H9 (cell line): ENCODE measurements around the gene MAML1. TPM values are rescaled to one million over a fixed set of nuclear protein-coding genes. Genes with fewer than 3 reads are reported as not detected.

Experiments
- DNase-seq: peaks from one replicate; pipeline ENCODE4 v3.0.0-alpha.2; 2017
- H2AFZ ChIP-seq: one replicate; pipeline ENCODE4 v1.6.1; 2013; ENCODE audit warnings: mild to moderate bottlenecking, low read length, control low read depth, moderate library complexity
- H2AK5ac ChIP-seq: 2 replicates; pipeline ENCODE4 v1.6.1; 2013; ENCODE audit warnings: low read length, control low read depth, mixed read lengths; ENCODE audit not compliant: insufficient read length
- H2BK120ac ChIP-seq: one replicate; pipeline ENCODE4 v1.6.1; 2013; ENCODE audit warnings: low read depth, mild to moderate bottlenecking, low read length, control low read depth, inconsistent platforms; ENCODE audit not compliant: poor library complexity, severe bottlenecking
- H2BK12ac ChIP-seq: 2 replicates; pipeline ENCODE4 v1.6.1; 2013; ENCODE audit warnings: low read length, control low read depth, mixed read lengths, low read depth; ENCODE audit not compliant: insufficient read length
- H2BK15ac ChIP-seq: 2 replicates; pipeline ENCODE4 v1.6.1; 2013; ENCODE audit warnings: low read depth, low read length, control low read depth
- H2BK20ac ChIP-seq: one replicate; pipeline ENCODE4 v1.6.1; 2013; ENCODE audit warnings: low read depth, mild to moderate bottlenecking, low read length, control low read depth, inconsistent platforms; ENCODE audit not compliant: poor library complexity, severe bottlenecking
- H2BK5ac ChIP-seq: 2 replicates; pipeline ENCODE4 v1.6.1; 2013; ENCODE audit warnings: low read length, control low read depth, mixed read lengths; ENCODE audit not compliant: insufficient read length
- H3K14ac ChIP-seq: 2 replicates; pipeline ENCODE4 v1.6.1; 2013; ENCODE audit warnings: low read length, control low read depth; ENCODE audit not compliant: insufficient read depth
- H3K18ac ChIP-seq: 2 replicates; pipeline ENCODE4 v1.6.1; 2013; ENCODE audit warnings: low read depth, mild to moderate bottlenecking, mixed read lengths, low read length, control low read depth; ENCODE audit not compliant: insufficient read length
- H3K23ac ChIP-seq: 2 replicates; pipeline ENCODE4 v1.6.1; 2013; ENCODE audit warnings: low read length, control low read depth, mixed read lengths, low read depth; ENCODE audit not compliant: insufficient read length
- H3K23me2 ChIP-seq: 2 replicates; pipeline ENCODE4 v1.6.1; 2013; ENCODE audit warnings: low read depth, mild to moderate bottlenecking, mixed read lengths, low read length, control low read depth; ENCODE audit not compliant: insufficient read length, poor library complexity, severe bottlenecking
- H3K27ac ChIP-seq: 2 replicates; pipeline ENCODE4 v1.5.1; 2013; ENCODE audit warnings: low read length, control low read depth, mixed read lengths, low read depth; ENCODE audit not compliant: insufficient read length
- H3K27me3 ChIP-seq: 2 replicates; pipeline ENCODE4 v1.6.1; 2013; ENCODE audit warnings: low read length, control low read depth, inconsistent platforms; ENCODE audit not compliant: insufficient read depth
- H3K4ac ChIP-seq: 2 replicates; pipeline ENCODE4 v1.6.1; 2013; ENCODE audit warnings: low read depth, mild to moderate bottlenecking, control low read depth, inconsistent platforms, low read length, moderate library complexity
- H3K4me1 ChIP-seq: 2 replicates; pipeline ENCODE4 v1.6.1; 2013; ENCODE audit warnings: low read length, control low read depth, inconsistent platforms; ENCODE audit not compliant: insufficient read depth
- H3K4me2 ChIP-seq: 2 replicates; pipeline ENCODE4 v1.6.1; 2013; ENCODE audit warnings: low read length, control low read depth, mixed read lengths; ENCODE audit not compliant: insufficient read length, insufficient read depth
- H3K56ac ChIP-seq: 2 replicates; pipeline ENCODE4 v1.6.1; 2013; ENCODE audit warnings: low read depth, mild to moderate bottlenecking, mixed read lengths, low read length, control low read depth; ENCODE audit not compliant: insufficient read length
- H3K79me1 ChIP-seq: 2 replicates; pipeline ENCODE4 v1.6.1; 2013; ENCODE audit warnings: low read depth, mild to moderate bottlenecking, moderate library complexity, low read length, control low read depth, inconsistent platforms; ENCODE audit not compliant: insufficient read depth, poor library complexity, severe bottlenecking
- H3K79me2 ChIP-seq: 2 replicates; pipeline ENCODE4 v1.6.1; 2013; ENCODE audit warnings: low read length, control low read depth, inconsistent platforms; ENCODE audit not compliant: insufficient read depth
- H3K9ac ChIP-seq: 2 replicates; pipeline ENCODE4 v1.6.1; 2013; ENCODE audit warnings: low read length, control low read depth, mixed read lengths; ENCODE audit not compliant: insufficient read length; ENCODE audit errors: extremely low read depth
- H3K9me3 ChIP-seq: one replicate; pipeline ENCODE4 v1.6.1; 2013; ENCODE audit warnings: low read depth, low read length, inconsistent platforms; ENCODE audit not compliant: control insufficient read depth
- H3T11ph ChIP-seq: one replicate; pipeline ENCODE4 v1.6.1; 2013; ENCODE audit warnings: mild to moderate bottlenecking, low read length, control low read depth, inconsistent platforms
- H4K20me1 ChIP-seq: one replicate; pipeline ENCODE4 v1.6.1; 2013; ENCODE audit not compliant: control insufficient read depth, insufficient read length, insufficient read depth
- H4K5ac ChIP-seq: 2 replicates; pipeline ENCODE4 v1.6.1; 2013; ENCODE audit warnings: low read depth, mild to moderate bottlenecking, mixed read lengths, low read length, control low read depth; ENCODE audit not compliant: insufficient read length
- H4K8ac ChIP-seq: replicated peaks from 2 replicates; pipeline ENCODE4 v1.6.1; 2013; ENCODE audit warnings: low read length, control low read depth, mixed read lengths, low read depth; ENCODE audit not compliant: insufficient read length
- H4K91ac ChIP-seq: 2 replicates; pipeline ENCODE4 v1.6.1; 2013; ENCODE audit warnings: low read depth, mild to moderate bottlenecking, moderate library complexity, mixed read lengths, low read length, control low read depth; ENCODE audit not compliant: insufficient read length
- H3K27ac Mint-ChIP-seq, 3 experiments: 2 replicates in 2 of 3; 3 replicates in 1 of 3; pipeline ENCODE4 v1.8.0; 2020 to 2021; ENCODE audit warnings: mixed read lengths in 3 of 3, mild to moderate bottlenecking in 1 of 3, moderate library complexity in 1 of 3
- H3K27me3 Mint-ChIP-seq: 2 replicates; pipeline ENCODE4 v1.8.0; 2021; ENCODE audit warnings: low read depth, mild to moderate bottlenecking, moderate library complexity, mixed read lengths
- H3K36me3 Mint-ChIP-seq, 3 experiments: 2 replicates in 2 of 3; 3 replicates in 1 of 3; pipeline ENCODE4 v1.8.0; 2020 to 2021; ENCODE audit warnings: low read depth in 3 of 3, mixed read lengths in 3 of 3; ENCODE audit not compliant: insufficient read depth in 1 of 3
- H3K4me1 Mint-ChIP-seq, 2 experiments: 2 replicates each; pipeline ENCODE4 v1.8.0; 2020; ENCODE audit warnings: mixed read lengths in 2 of 2
- H3K4me3 Mint-ChIP-seq, 2 experiments: 2 replicates in 1 of 2; 3 replicates in 1 of 2; pipeline ENCODE4 v1.8.0; 2020 to 2021; ENCODE audit warnings: mild to moderate bottlenecking in 2 of 2, mixed read lengths in 2 of 2, moderate library complexity in 1 of 2
- H3K9me3 Mint-ChIP-seq, 2 experiments: 2 replicates in 1 of 2; 3 replicates in 1 of 2; pipeline ENCODE4 v1.8.0; 2020; ENCODE audit warnings: mild to moderate bottlenecking in 2 of 2, mixed read lengths in 2 of 2, moderate library complexity in 1 of 2
- CTCF ChIP-seq: fragments of 200-600 bp; sonication (generic); conservative IDR thresholded peaks from 3 replicates; pipeline ENCODE4 v1.8.0; 2021; ENCODE audit warnings: antibody characterized with exemption, mild to moderate bottlenecking
- WGBS: extraction: QIAGEN DNeasy Blood & Tissue Kit; methylation state at CpG from one replicate; pipeline ENCODE4 v1.1.7; 2013; ENCODE audit warnings: missing lambda C conversion rate, low lambda C conversion rate, mixed read lengths; ENCODE audit not compliant: insufficient read length; ENCODE audit errors: extremely low coverage; 5-methylcytosine and 5-hydroxymethylcytosine counted together
- total RNA-seq: library from RNA; stranded (reverse); gene quantifications from 2 replicates; pipeline ENCODE4 v1.2.1, GENCODE V29; 2021

MAML1 gene
- total RNA-seq, 1 experiment from 2014 or later: 50.8 TPM

DNA sequence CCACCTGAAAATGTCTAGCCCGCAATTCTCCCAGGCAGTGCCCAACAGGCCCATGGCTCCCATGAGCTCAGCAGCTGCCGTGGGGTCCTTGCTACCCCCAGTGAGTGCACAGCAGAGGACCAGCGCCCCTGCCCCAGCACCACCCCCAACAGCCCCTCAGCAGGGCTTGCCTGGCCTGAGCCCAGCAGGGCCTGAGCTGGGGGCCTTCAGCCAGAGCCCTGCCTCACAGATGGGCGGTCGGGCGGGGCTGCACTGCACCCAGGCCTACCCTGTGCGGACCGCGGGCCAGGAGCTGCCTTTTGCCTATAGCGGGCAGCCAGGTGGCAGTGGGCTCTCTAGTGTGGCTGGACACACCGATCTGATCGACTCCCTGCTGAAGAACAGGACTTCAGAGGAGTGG, 41.8 kb downstream of the MAML1 start:
- H3K56ac ChIP-seq: no peak overlapping the region
- no peaks in the 10 kb centered on the region for H3K4me1 Mint-ChIP-seq
- TF ChIP-seq CTCF: no peak
- no peaks in the 10 kb centered on the region for H3K9me3 Mint-ChIP-seq
- no peaks in the 10 kb centered on the region for H3K9me3 ChIP-seq
- H2BK15ac ChIP-seq: no peak overlapping the region
- H3K9ac ChIP-seq: no peak overlapping the region
- H3K79me2 ChIP-seq: no peaks in the 10 kb centered on the region
- no peaks in the 10 kb centered on the region for H3K4me1 ChIP-seq
- H3K79me1 ChIP-seq: no peaks in the 10 kb centered on the region
- no peak overlapping the region for H3K4me3 Mint-ChIP-seq
- no peak overlapping the region for H3K14ac ChIP-seq
- H3K36me3 Mint-ChIP-seq: peaks cover 44 to 85% (median 73%) of the 10 kb centered on the region in 3 experiments
- H2BK20ac ChIP-seq: no peak overlapping the region
- no peak overlapping the region for H3K18ac ChIP-seq
- no peak overlapping the region for H2BK12ac ChIP-seq
- WGBS: no CpG with 5 or more reads among the region's 12 CpGs
- no peak overlapping the region for H2BK120ac ChIP-seq
- no peak overlapping the region for H2AK5ac ChIP-seq
- H2BK5ac ChIP-seq: no peak overlapping the region
- H4K5ac ChIP-seq: no peak overlapping the region
- no peaks in the 10 kb centered on the region for H3K23me2 ChIP-seq
- no peak overlapping the region for H3T11ph ChIP-seq
- H4K20me1 ChIP-seq: peaks cover 2% of the 10 kb centered on the region
- no peak overlapping the region for H3K4ac ChIP-seq
- H3K4me2 ChIP-seq: no peak overlapping the region
- H3K23ac ChIP-seq: no peak overlapping the region
- H2AFZ ChIP-seq: no peak overlapping the region
- H4K91ac ChIP-seq: no peak overlapping the region
- no peak overlapping the region for H4K8ac ChIP-seq
- no peak overlapping the region for H3K27ac Mint-ChIP-seq
- DNase-seq: no peak
- H3K27me3 ChIP-seq: no peaks in the 10 kb centered on the region
- peaks cover 2% of the 10 kb centered on the region; the same call in 1 of the 2 replicates for H3K27me3 Mint-ChIP-seq
- no peak overlapping the region for H3K27ac ChIP-seq
